NCI-H2196 treated with DMSO at 0.1 percent for 48 hours (cell line): ENCODE results near the gene ARF3.

Source experiments
- DNase-seq: peaks from one replicate; lab custom pipeline; 2025; ENCODE audit not compliant: unreplicated experiment; lab: John Stamatoyannopoulos, UW

ARF3 gene

GRCh38 chr12:48957141-48958048, at the start of gene ARF3:
ARF3 (minus strand) TSS chr12:48957487; CDS start chr12:48941095, 16,392 bp downstream.
- DNase-seq: peak; percentile 94

GRCh38 chr12:49000346-49000745, 43.1 kb upstream of the ARF3 start:
- DNase-seq: no peak

DNA sequence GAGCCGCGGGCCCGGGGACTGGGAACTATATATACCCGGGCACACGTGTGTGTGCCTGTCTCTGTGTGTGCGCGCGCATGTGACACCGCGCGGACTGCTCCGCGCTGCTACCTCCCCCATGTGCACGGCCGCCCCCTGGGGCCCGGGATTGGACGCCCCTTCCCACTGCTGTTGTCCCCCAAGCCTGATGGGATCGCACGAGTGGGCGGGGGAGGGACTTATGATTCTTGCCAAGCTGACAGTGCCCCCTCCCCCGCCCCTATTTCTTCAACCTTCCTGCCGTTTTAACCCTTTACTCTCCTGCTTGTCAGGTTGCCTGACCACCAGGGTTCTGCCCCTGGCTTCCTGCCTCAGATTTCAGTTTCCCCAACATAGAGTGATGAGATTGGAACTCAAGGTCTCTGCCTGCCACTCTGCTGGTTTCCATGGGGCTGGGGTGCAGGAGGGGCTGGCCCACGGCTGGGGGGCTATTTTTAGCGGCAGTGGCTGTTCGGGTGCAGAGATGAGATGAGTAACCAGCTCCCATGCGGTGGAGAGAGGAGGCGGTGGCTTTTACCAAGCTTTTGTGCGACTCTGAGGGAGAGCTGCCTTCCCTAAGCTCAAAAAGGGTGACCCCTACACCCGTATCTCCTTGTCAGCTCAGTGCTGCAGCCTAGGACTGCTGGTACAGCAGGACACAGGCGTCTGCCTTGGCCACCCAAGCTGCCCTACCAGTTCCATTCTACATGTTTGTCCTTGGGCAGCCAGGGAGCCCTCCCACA, 42.3 kb upstream of the ARF3 start, which contains the start of gene DDN:
Gene DDN, minus strand, starts transcription at position 5 of the 761 bp plus-strand sequence. CDS start 88 bp downstream, outside the sequence.
- no peak for DNase-seq

DNA sequence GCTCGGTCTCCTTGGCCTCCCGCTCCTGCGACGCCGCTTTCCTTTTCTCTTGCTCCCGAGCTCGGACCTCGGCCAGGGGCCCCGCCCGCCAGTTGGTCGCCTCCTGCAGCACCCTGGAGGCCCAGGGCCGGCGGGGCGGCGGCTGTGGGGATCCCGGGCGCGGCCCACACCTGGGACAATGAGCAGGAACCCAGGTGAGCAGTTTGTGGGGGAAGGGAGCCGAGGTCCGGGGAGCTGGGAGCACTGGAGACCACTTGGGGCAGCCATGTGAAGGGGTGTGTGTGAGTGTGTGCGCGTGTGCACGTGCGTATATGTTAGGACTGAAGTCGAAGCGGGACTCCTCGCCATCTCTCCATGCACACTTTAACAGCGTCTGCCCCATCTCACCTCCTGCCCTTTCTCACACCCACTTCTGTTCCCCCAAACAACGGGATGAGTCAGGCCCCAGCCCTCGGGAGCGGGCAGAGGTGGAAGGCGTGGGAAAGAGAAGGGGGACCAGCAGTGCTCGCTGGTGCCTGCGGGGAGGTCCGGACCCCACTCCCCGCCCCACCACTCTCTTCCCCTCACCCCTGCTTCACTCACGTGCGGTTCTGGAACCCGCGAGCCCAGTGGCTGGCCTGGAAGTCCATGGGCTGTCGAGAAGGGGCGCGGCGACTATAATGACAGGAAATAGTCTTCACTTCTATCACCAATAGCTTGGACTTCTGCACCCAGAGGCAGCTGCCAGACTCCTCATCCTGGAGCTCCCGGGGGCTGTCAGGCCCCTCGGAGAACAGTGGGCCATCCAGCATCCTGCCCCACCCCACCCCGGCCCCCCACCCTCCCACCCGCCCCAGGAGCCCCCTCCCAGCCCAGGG, 41.4 kb upstream of the ARF3 start:
- DNase-seq: no peak

- DNase-seq: no peak
Observed at GRCh38 chr12:48997719-48998496, 40.6 kb upstream of the ARF3 start.

DNA sequence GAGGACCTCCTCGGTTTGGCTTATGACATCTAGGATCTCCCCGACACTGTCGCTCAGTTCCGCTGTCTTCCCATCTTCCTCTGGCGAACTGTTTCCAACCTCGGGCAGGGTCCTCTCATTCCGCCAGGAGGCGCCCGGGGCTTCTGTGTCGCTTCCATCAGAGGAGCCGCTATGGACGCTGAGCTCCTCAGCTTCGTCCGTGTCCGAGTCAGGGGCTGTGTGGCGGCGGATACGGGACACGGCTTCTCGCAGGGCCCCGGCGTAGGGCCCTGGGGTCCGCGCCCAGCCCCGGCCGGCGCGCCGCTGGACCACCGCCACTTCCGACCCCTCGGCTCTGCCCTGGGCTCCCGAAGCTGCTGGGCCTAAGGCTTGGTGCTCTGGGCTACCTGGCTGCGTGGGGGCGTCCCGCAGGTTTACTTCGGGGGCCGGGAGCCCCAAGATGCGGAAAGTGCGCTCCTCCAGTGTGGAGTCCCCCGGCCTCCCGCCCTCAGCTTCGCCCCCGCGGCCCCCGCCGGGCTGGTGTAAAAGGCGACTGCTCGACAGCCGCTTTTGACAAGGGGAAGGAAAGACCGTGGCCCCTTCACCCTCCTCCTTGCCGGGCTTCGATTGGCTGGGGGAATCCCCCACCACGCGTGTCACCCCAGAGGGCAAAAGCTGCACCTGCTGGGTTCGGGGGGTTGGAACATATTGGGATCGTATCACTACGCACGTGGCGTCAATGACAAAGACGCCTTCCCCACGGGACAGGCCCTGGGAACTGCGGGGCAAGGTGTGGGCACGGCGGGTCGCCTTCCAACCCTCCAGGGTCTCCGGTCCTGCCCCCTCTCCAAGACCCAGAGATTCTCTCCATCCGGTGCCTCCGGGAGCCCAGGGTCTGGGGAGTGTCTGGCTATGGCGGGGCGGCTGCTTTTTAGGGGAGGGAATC, 39.8 kb upstream of the ARF3 start:
- DNase-seq: no peak

GRCh38 chr12:48995086-48995879, 38.0 kb upstream of the ARF3 start:
- DNase-seq: peak; percentile 73

DNA sequence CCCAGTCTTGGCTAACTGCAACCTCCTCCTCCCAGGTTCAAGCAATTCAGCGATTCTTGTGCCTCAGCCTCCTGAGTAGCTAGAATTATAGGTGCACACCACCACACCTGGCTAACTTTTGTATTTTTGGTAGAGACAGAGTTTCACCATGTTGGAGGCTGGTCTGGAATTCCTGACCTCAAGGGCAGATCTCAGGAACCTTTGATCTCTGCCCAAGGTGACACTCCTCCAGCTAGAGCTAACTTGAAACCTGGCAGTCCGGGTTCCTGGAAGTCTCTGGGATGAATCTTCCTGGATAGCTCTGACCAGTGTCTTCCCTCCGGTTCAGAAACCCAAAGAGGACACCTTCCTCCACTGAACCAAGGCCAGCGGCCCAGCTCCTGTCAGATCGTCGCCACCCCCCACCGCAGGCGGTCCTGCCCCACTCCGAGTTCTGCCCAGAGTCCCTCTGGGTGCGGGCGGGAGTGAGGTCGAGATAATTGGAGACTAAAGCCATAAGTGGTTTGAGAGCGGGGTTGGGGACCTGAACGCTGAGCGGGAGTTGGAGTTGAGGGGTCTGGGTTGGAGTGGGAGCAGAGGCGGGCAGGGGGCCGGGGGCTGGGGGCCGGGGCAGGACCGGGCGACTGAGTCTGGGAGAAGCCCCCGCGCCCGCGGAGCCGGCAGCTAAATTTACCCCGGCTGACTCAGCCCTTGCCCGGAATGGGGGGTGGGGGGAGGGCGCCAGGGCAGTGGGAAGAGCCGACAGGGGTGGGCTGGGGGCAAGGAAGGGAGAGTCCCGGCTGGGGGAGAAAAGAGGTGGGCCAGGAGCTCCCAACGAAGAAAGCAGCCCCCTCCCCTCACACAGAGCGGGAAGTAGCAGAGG, 37.2 kb upstream of the ARF3 start:
- no peak for DNase-seq

DNA sequence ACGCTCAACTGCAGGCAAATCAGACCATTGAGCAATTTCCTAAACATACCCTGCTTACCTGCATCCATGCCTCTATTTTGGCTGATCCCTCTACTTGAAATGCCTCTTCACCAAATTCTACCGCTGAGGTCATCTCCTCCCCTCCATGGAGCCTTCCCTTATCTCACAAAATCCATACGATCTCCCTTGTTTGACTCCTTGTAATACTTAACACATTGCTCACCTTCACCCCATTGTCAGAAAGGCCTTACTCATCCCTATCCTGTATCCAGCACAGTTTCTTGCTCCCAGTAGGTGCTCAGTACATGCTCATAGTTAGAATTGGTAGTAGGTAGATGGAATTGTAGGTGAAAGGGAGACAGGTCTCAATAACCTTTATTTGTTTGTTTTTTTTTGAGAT, 36.5 kb upstream of the ARF3 start:
- DNase-seq: no peak

DNA sequence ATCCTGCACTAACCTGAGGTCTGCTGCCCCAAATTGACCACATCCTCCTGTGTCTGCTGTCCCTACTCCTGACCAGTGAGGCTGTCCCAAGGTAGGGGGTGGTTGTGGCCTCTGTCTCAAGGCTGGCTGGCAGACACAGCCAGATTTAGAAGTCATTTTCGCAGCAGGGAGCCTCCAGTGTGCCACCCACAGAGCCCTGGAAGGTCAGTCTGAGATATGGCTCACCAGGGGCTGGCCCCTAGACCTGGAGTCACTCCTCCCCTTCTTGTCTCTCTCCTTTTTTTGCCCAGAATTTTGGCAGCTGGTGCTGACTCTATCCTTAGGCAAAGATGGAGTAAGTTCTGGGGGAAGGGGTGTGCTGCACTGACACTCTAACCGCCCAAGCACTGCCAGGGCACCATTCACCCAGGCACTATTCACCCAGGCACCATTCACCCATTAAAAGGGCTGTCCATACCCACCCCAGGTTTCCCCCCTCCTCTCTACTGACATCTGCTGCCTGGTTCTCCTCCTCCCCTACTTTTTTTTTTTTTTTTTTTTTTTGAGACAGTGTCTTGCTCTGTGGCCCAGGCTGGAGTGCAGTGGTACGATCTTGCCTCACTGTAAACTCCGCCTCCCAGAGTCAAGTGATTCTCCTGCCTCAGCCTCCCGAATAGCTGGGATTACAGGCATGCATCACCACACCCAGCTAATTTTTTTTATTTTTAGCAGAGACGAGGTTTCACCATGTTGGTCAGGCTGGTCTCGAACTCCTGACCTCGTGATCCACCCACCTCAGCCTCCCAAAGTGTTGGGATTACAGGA, 34.2 kb upstream of the ARF3 start:
- DNase-seq: no peak

- DNase-seq: no peak
Observed at GRCh38 chr12:48990552-48990951, 33.3 kb upstream of the ARF3 start.

- peak; percentile 38 for DNase-seq
Observed at GRCh38 chr12:48988030-48988649, 30.9 kb upstream of the ARF3 start.

DNA sequence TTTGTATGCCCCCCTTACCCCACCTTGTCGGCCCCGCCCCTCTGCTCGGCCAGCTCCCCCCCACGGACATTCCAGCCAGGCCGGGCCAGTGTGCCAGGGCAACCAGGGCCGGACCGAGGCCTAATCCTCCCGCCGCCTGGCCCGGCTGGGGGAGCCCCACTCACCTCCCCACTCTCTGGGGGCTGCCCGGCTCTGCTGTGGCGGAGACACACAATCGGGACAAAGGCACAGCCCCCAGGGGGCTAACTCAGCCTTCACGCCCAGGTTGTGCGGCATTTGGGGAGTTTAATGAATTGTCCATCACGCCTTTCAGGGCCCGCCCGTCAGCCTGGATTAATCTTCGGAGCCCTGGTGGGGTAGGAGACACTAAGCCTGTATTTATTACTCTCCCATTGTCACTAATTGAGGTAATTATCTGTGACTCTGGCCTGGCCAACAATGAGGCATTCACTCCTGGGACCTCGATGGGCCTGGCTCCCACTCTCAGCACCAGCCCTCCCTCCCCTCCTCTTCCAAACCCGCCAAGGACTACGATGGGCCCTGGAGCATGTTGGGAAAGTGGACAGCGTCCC, 29.5 kb upstream of the ARF3 start:
- DNase-seq: no peak

DNA sequence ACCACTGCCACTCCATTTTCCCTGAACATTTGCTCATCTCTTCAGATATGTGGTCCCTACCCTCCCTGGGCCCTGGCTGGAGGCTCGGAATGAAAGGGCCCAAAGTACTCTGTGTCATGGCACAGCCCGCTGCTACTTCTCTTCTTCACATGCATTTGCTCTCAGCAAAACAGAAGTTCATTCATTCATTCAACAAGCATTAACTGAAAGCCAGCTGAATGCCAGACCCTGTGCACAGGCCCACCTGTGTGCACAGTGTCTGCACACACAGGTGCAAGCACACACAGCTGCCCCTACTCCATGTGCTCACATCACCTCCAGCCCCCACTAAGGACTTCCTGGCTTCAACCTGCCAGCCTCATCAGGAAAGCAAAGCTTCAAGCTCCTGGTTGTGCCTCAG, 28.6 kb upstream of the ARF3 start:
- no peak for DNase-seq

DNA sequence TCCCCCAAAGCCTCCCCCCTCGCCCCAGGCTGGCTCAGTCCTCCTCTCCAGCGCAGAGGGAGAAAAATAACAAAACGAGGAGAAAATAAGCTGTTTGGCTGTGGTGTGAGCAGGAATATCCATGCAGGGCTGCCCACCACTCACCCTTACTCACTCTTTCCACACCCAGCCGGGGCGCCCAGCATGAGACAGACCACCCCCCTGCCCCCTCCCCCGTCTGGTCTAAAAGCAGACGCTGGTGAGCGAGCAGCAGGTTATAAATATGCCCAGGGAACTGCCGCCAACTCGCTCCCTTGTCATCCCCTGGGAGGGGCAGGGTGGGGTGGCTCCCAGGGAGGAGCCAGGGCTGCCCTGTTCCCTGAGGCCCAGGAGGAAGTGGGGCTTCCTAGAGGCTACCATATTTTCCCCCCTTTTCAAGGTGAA, 28.2 kb upstream of the ARF3 start:
- DNase-seq: no peak
